Adrenal gland (tissue), 5 donors: Measurements from ENCODE around the gene SH2D5.

ENCODE experiments used
- CTCF ChIP-seq, 6 experiments: fragments of 450-650 bp in 4 of 6; fragments of 200-600 bp in 2 of 6; sonication (generic) in 1 of 6; IDR thresholded peaks; 1 replicate in 5 of 6; 2 replicates in 1 of 6; pipeline versions ENCODE4 v1.5.1 to v1.8.0; 2016 to 2021; ENCODE audit warnings: antibody characterized with exemption in 6 of 6, mild to moderate bottlenecking in 2 of 6, moderate library complexity in 1 of 6
- POLR2A ChIP-seq, 2 donors: fragments of 450-650 bp; IDR thresholded peaks; one replicate each; pipeline ENCODE4 v1.6.1; 2017; ENCODE audit warnings: antibody characterized with exemption in 2 of 2, mild to moderate bottlenecking in 2 of 2, moderate library complexity in 1 of 2
- donor health status: DM: no; HTN: no; CAD: no.

DNA sequence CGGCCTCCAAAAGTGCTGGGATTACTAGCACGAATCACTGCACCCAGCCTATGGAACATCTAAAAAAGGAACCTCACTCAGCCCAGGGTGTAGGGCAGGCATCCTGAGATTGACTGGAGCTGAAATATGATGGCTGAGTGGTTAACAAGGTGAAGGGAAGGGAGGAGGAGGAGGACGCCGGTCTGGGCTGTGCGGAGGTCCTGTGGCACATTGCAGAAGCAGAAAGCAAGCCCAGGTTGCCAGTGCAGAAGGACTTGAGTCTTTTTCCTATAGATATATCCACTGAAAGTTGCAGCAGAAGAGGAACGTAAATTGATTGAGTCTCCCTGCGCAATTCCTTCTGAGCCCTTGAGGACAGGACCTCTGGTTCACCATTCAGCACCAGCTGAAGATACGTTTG lies 13.2 kb downstream of the SH2D5 start:
- TF ChIP-seq CTCF (IDR thresholded peaks at IDR 0.05): no peak
- no peak for TF ChIP-seq POLR2A (IDR thresholded peaks at IDR 0.05)
